ENCODE results near the gene CHAC1.

Gene CHAC1

DNA sequence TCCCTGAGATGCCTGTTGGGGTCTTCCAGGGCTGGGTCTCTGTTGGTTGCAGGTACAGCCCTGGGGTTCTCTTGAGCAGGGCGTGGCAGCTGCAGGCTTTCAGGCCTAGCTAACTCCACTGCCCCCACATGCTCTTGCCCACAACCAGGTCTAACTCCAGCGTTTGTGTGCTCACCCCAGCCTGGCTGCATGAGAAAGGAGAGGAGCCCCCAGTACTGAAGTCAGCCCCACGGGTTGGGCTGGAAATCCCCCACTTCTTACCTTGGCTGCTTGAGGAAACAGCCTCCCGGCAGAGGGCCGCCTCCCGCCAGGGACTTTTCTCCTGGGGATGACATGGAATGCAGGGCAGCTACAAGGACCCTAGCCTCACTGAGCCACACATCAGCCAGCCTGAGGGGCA lies 40.8 kb upstream of the CHAC1 start:
- H3K27ac ChIP-seq (ENCODE audit: low read length), result no peak overlapping the region
- H3K4me1 ChIP-seq (ENCODE audit: control insufficient read depth, insufficient read depth, low read length), result peaks cover 5% of the 10 kb centered on the region
- no peaks in the 10 kb centered on the region for H3K27me3 ChIP-seq (ENCODE audit: control insufficient read depth, insufficient read depth, low read length)
- no peaks in the 10 kb centered on the region for H3K36me3 ChIP-seq (ENCODE audit: control insufficient read depth, insufficient read depth, low read length)
- no peak for DNase-seq (ENCODE audit: low read depth, low spot score)
- no peaks in the 10 kb centered on the region for H3K9me3 ChIP-seq (ENCODE audit: control insufficient read depth, insufficient read depth, low read length)
- H3K4me3 ChIP-seq (ENCODE audit: low read length), result no peak overlapping the region
- WGBS (ENCODE audit: insufficient coverage, insufficient read length), result no CpG with 5 or more reads among the region's 6 CpGs

DNA sequence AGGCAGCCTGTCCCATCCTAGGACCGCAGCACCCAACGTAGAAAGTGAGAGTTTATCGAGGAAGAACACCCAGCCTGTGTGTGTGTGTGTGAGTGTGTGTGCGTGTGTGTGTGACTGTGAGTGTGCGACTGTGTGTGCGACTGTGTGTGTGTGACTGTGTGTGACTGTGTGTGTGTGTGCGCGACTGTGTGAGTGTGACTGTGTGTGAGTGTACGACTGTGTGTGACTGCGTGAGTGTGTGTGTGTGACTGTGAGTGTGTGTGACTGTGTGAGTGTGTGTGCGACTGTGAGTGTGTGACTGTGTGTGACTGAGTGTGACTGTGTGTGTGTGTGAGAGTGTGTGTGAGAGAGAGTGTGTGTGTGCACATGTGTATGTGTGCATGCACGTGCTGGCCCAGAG lies 39.3 kb upstream of the CHAC1 start:
- no peak overlapping the region for H3K27ac ChIP-seq (ENCODE audit: low read length)
- no peaks in the 10 kb centered on the region for H3K27me3 ChIP-seq (ENCODE audit: control insufficient read depth, insufficient read depth, low read length)
- no CpG with 5 or more reads among the region's 12 CpGs for WGBS (ENCODE audit: insufficient coverage, insufficient read length)
- no peaks in the 10 kb centered on the region for H3K9me3 ChIP-seq (ENCODE audit: control insufficient read depth, insufficient read depth, low read length)
- no peak overlapping the region for H3K4me3 ChIP-seq (ENCODE audit: low read length)
- DNase-seq (ENCODE audit: low read depth, low spot score), result no peak
- H3K36me3 ChIP-seq (ENCODE audit: control insufficient read depth, insufficient read depth, low read length), result no peaks in the 10 kb centered on the region
- H3K4me1 ChIP-seq (ENCODE audit: control insufficient read depth, insufficient read depth, low read length), result peaks cover 6% of the 10 kb centered on the region

DNA sequence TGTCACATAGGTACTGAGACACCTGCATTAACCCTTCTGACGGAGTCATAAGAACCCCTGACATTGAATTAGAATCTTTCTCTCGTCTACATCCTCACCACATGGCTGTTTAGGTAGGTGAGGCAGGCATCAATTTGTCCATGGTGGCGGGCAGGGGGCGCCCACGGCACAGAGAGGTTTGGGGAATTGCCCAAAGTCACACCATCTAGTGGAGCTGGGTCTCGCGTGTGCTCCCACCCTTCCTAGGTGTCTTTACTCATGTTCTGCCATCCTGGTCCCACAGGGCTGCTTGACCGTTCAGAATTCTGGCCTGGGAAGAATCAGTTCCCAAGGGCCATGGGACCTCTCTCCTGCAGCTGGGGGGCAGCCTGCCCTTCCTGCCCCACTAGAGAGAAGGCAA lies 38.8 kb upstream of the CHAC1 start:
- Histone ChIP-seq H3K27me3 (ENCODE audit: control insufficient read depth, insufficient read depth, low read length) (no peaks in the 10 kb centered on the region), H3K4me3 (ENCODE audit: low read length) (no peak overlapping the region), H3K36me3 (ENCODE audit: control insufficient read depth, insufficient read depth, low read length) (no peaks in the 10 kb centered on the region), H3K9me3 (ENCODE audit: control insufficient read depth, insufficient read depth, low read length) (no peaks in the 10 kb centered on the region), H3K4me1 (ENCODE audit: control insufficient read depth, insufficient read depth, low read length) (peaks cover 6% of the 10 kb centered on the region), H3K27ac (ENCODE audit: low read length) (no peak overlapping the region)
- DNase-seq (ENCODE audit: low read depth, low spot score), result no peak
- no CpG with 5 or more reads among the region's 8 CpGs for WGBS (ENCODE audit: insufficient coverage, insufficient read length)

DNA sequence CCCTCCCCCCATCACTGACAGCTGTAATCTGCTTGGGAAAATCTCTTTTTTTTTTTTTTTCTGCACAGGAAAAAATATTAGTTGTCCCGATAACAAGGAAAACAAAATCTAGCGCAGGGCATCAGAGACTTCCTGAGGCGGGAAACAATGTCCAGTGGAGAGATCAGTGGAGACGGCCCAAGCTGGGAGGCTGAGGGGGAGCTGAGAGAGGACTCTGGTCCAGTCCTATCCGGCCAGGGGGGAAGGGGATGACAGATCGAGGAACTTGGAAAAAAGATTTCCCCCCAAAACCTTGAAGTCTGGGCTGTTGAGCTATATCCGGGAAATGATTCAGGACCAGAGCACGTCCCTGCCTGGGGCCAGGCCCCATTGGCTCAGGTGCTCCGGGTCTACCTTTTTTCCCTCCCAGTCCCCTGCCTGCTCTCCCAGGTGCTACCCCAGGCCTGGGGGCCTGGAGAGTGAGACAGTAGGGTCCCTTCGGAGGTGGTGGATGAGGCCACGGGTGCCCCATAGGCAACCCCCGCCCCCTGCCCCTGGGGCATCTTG lies 38.1 kb upstream of the CHAC1 start:
- H3K4me1 ChIP-seq (ENCODE audit: control insufficient read depth, insufficient read depth, low read length), result peaks cover 6% of the 10 kb centered on the region
- H3K27ac ChIP-seq (ENCODE audit: low read length), result no peak overlapping the region
- H3K36me3 ChIP-seq (ENCODE audit: control insufficient read depth, insufficient read depth, low read length), result no peaks in the 10 kb centered on the region

DNA sequence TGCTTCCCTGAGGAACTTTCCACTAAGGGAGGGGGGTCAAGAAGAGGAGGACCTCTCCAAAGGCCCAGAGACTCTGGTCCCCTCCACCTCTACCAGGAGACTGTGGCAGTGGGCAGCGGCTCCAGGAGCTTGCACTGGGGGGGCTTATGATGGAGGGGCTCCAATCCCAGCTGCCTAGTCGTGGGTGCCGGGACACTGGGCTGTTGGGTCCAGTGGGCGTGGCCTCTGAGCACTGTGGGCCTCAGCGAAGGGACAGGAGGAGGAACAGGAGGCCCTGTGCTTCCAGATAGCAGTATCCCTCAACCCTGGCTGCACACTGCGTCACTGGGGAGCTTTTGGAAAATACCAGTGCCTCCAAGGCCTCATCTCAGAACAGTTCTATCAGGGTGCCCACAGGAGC lies 37.6 kb upstream of the CHAC1 start:
- Histone ChIP-seq H3K9me3 (ENCODE audit: control insufficient read depth, insufficient read depth, low read length) (no peaks in the 10 kb centered on the region), H3K36me3 (ENCODE audit: control insufficient read depth, insufficient read depth, low read length) (no peaks in the 10 kb centered on the region), H3K4me1 (ENCODE audit: control insufficient read depth, insufficient read depth, low read length) (peaks cover 6% of the 10 kb centered on the region), H3K27ac (ENCODE audit: low read length) (no peak overlapping the region), H3K27me3 (ENCODE audit: control insufficient read depth, insufficient read depth, low read length) (no peaks in the 10 kb centered on the region; the same call in 1 of the 2 replicates), H3K4me3 (ENCODE audit: low read length) (no peak overlapping the region)
- DNase-seq (ENCODE audit: low read depth, low spot score), result no peak
- no CpG with 5 or more reads among the region's 6 CpGs for WGBS (ENCODE audit: insufficient coverage, insufficient read length)

More for the DNA sequence above, 38.1 kb upstream of the CHAC1 start:
- Histone ChIP-seq H3K9me3 (ENCODE audit: control insufficient read depth, insufficient read depth, low read length) (no peaks in the 10 kb centered on the region), H3K27me3 (ENCODE audit: control insufficient read depth, insufficient read depth, low read length) (no peaks in the 10 kb centered on the region; the same call in 1 of the 2 replicates), H3K4me3 (ENCODE audit: low read length) (no peak overlapping the region)
- DNase-seq (ENCODE audit: low read depth, low spot score), result no peak
- no CpG with 5 or more reads among the region's 12 CpGs for WGBS (ENCODE audit: insufficient coverage, insufficient read length)

DNA sequence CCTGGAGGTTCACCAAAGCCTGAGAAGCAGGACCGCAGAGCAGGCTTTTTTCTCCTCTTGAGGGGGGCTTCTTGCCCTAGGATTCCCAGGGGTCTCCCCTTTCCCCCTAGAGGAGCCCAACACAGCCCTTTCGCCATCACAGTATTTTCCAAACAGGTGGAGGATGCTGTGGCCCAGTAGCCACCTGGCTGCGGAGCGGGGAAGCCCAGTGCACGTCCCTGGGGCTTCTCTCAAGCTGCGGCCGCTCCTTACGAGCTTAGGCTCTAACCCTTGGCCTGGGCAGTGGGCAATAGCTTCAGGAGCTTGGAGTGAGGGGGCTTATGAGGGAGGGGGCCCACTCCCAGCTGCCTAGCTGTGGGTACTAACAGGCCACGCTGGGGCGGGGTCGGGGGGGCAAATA lies 35.7 kb upstream of the CHAC1 start:
- Histone ChIP-seq H3K27me3 (ENCODE audit: control insufficient read depth, insufficient read depth, low read length) (peaks cover 3% of the 10 kb centered on the region; the same call in 1 of the 2 replicates), H3K4me3 (ENCODE audit: low read length) (no peak overlapping the region), H3K9me3 (ENCODE audit: control insufficient read depth, insufficient read depth, low read length) (no peaks in the 10 kb centered on the region), H3K36me3 (ENCODE audit: control insufficient read depth, insufficient read depth, low read length) (no peaks in the 10 kb centered on the region), H3K4me1 (ENCODE audit: control insufficient read depth, insufficient read depth, low read length) (peaks cover 6% of the 10 kb centered on the region), H3K27ac (ENCODE audit: low read length) (no peak overlapping the region)
- no peak for DNase-seq (ENCODE audit: low read depth, low spot score)
- whole genome bisulfite sequencing (ENCODE audit: insufficient coverage, insufficient read length), result no CpG with 5 or more reads among the region's 11 CpGs

DNA sequence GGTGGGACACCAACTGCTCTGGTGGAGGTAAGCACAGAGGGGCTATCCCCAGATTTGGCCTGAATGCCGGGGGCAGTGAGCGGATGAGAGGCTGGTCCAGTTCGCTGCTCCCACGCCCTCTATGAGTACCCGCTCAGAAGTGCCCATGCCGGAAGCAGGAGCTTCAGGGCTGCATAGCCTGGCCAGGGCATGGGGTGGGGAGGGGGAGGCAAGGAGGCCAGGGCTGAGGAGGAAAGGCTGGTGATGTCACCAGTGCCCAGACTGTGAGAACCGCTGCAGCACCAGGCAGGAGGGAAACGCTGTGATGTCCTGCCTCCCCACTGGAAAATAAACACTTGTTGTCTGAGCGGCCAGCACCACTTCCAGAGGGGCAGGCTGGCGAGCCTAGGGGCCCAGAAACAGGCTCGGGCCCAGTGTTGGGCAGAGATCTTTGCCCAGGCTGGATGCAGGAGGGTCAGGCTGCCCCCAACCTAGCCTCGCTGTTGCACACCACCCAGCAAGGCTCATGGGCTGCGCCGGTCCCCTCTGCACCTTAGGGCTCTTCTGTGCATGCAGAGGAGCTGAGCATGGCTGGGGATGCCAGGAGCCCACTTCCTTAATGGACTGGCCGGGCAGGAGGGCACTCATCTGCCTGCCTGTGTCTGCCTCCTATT lies 35.0 kb upstream of the CHAC1 start:
- WGBS (ENCODE audit: insufficient coverage, insufficient read length), result no CpG with 5 or more reads among the region's 15 CpGs

DNA sequence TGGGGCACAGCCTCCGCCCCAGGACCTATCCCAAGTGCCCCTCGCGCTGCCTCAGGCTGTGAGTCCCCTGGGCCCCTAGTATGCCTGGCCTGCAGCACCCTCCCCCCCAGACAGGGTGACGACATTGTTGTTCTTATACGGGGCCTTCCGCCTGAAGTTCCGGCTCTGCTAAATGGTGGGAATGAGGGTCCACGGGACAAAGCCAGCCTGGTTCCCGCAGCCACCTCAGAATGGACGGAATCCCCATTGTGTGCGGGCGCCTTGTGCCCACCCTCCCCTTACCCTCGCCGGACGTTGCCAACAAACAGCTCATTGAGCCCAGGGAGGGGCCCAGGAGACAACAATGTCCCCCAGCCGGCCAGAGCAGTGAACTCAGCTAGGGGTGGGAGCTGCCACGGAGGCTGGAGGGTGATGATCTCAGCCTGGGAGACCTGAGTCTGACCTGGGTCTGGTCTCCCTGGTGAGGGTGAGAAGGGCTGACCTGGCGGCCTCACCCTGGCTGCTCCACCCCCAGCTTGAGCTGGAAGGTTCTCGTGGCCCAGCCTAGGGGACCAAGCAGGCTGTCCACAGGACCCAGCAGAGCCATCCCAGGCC lies 34.4 kb upstream of the CHAC1 start:
- no peaks in the 10 kb centered on the region for H3K9me3 ChIP-seq (ENCODE audit: control insufficient read depth, insufficient read depth, low read length)
- DNase-seq (ENCODE audit: low read depth, low spot score), result no peak
- H3K27me3 ChIP-seq (ENCODE audit: control insufficient read depth, insufficient read depth, low read length), result peaks cover 15% of the 10 kb centered on the region
- H3K4me1 ChIP-seq (ENCODE audit: control insufficient read depth, insufficient read depth, low read length), result peaks cover 4% of the 10 kb centered on the region
- H3K27ac ChIP-seq (ENCODE audit: low read length), result no peak overlapping the region
- no CpG with 5 or more reads among the region's 19 CpGs for WGBS (ENCODE audit: insufficient coverage, insufficient read length)
- H3K4me3 ChIP-seq (ENCODE audit: low read length), result no peak overlapping the region
- H3K36me3 ChIP-seq (ENCODE audit: control insufficient read depth, insufficient read depth, low read length), result no peaks in the 10 kb centered on the region

More for the DNA sequence above, 35.0 kb upstream of the CHAC1 start:
- Histone ChIP-seq H3K36me3 (ENCODE audit: control insufficient read depth, insufficient read depth, low read length) (no peaks in the 10 kb centered on the region), H3K4me1 (ENCODE audit: control insufficient read depth, insufficient read depth, low read length) (peaks cover 4% of the 10 kb centered on the region), H3K27ac (ENCODE audit: low read length) (no peak overlapping the region), H3K9me3 (ENCODE audit: control insufficient read depth, insufficient read depth, low read length) (no peaks in the 10 kb centered on the region), H3K4me3 (ENCODE audit: low read length) (no peak overlapping the region), H3K27me3 (ENCODE audit: control insufficient read depth, insufficient read depth, low read length) (peaks cover 8% of the 10 kb centered on the region; the same call in 1 of the 2 replicates)
- DNase-seq (ENCODE audit: low read depth, low spot score), result no peak

DNA sequence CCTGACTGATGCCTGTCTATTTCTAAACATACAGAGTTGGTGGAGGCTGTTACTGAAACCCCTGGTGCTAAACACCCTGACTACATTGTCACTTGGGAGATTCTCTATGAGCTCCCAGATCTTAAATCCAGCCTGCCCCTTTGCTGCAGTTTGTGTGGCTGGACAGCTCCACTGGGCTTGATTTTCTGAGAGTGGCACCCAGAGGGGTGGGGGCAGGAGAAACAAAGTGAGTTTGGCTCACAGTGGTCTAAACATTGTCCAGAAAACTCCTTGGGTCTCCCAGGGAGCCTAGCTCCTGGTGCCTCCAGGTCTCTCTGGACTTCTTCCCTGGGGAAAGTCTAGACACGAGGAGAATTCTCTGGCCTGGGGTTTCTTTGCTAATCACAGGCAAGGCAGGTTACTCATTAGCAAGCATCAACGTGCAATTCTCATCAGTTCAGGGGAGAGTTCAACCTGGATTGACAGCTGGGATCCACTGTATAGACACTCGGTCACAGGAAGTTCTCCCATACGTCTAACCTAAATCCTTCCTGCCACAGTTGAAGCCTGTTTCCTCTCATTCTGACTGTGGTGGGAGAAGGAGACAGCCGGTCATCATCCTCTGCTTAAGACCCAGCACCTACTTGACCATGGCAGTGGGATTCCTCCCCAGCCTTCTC lies 31.2 kb upstream of the CHAC1 start:
- Histone ChIP-seq H3K9me3 (ENCODE audit: control insufficient read depth, insufficient read depth, low read length) (no peaks in the 10 kb centered on the region), H3K4me1 (ENCODE audit: control insufficient read depth, insufficient read depth, low read length) (peaks cover 6% of the 10 kb centered on the region), H3K36me3 (ENCODE audit: control insufficient read depth, insufficient read depth, low read length) (no peaks in the 10 kb centered on the region), H3K27me3 (ENCODE audit: control insufficient read depth, insufficient read depth, low read length) (peaks cover 44% of the 10 kb centered on the region), H3K4me3 (ENCODE audit: low read length) (no peak overlapping the region), H3K27ac (ENCODE audit: low read length) (no peak overlapping the region)
- DNase-seq (ENCODE audit: low read depth, low spot score), result no peak
- no CpG with 5 or more reads among the region's 5 CpGs for WGBS (ENCODE audit: insufficient coverage, insufficient read length)

DNA sequence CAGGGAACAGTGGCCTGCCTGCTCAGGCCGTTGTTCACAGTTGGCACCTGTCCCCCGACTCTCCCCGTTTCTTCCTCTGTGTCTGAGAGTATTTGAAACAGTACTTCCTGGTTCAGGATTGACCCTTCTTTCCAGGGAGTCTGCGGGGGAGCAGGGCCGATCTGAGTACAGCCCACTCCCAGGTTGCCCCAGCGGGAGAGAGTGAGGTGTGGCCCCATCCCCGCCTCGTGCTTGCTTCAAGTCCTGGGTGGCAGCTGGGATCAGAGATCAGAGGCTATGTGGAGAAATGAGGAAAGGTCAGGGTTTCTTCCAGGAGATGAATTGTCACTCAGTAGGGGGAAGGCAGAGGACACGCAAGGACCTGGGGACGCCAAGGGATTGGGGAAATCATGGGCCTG lies 30.7 kb upstream of the CHAC1 start:
- Histone ChIP-seq H3K27me3 (ENCODE audit: control insufficient read depth, insufficient read depth, low read length) (peaks cover 49% of the 10 kb centered on the region), H3K27ac (ENCODE audit: low read length) (no peak overlapping the region), H3K4me3 (ENCODE audit: low read length) (no peak overlapping the region), H3K36me3 (ENCODE audit: control insufficient read depth, insufficient read depth, low read length) (no peaks in the 10 kb centered on the region), H3K9me3 (ENCODE audit: control insufficient read depth, insufficient read depth, low read length) (no peaks in the 10 kb centered on the region), H3K4me1 (ENCODE audit: control insufficient read depth, insufficient read depth, low read length) (peaks cover 10% of the 10 kb centered on the region)
- no CpG with 5 or more reads among the region's 10 CpGs for WGBS (ENCODE audit: insufficient coverage, insufficient read length)
- no peak for DNase-seq (ENCODE audit: low read depth, low spot score)
